Epithelial cell of umbilical artery (primary cell): ENCODE measurements around the gene MIEF1. TPM values are rescaled to one million over a fixed set of nuclear protein-coding genes. Genes with fewer than 3 reads are reported as not detected.

Source experiments
- total RNA-seq: library from RNA; depleted of rRNA; stranded (reverse); fragments of >200 nt; gene quantifications from 2 replicates; pipeline ENCODE4 v1.2.3, GENCODE V29; 2014

MIEF1 gene
- 20.8 and 21.1 TPM in 2 replicates for total RNA-seq

GRCh38 chr22:39502109-39502788 lies at the start of gene MIEF1:
Gene MIEF1 (plus strand): TSS chr22:39502290. CDS start chr22:39511295, 9,005 bp downstream.

GRCh38 chr22:39456522-39457197 lies 45.4 kb upstream of the MIEF1 start, which contains the start of gene MGAT3:
Gene MGAT3 (plus strand): TSS chr22:39457012. CDS start chr22:39487348, 30,336 bp downstream.

GRCh38 chr22:39520226-39521105 lies 18.4 kb downstream of the MIEF1 start, which contains the start of gene ATF4:
Gene ATF4 (plus strand): TSS chr22:39520562. CDS start chr22:39521446, 884 bp downstream.

GRCh38 chr22:39532215-39533073 lies 30.4 kb downstream of the MIEF1 start, which contains the start of gene RPS19BP1:
Gene RPS19BP1 (minus strand): TSS chr22:39532748. CDS start chr22:39532738, 10 bp downstream.

Other genes starting within 250 kb of the MIEF1 start
- gene RPL3, start 182.7 kb upstream of the MIEF1 start, total RNA-seq: 1,675 and 4,052 TPM in 2 replicates
- gene SYNGR1, start 152.3 kb upstream of the MIEF1 start, total RNA-seq: 1.8 and 2.6 TPM in 2 replicates
- gene TAB1, start 102.5 kb upstream of the MIEF1 start, total RNA-seq: 10.1 and 13.5 TPM in 2 replicates
- gene MGAT3, start 45.3 kb upstream of the MIEF1 start, total RNA-seq: under 0.01 TPM in 1 of 2 replicates, not detected in the other
- gene ATF4, start 18.3 kb downstream of the MIEF1 start, total RNA-seq: 183 and 249 TPM in 2 replicates
- 47.6 and 78.6 TPM in 2 replicates for gene RPS19BP1, start 30.5 kb downstream of the MIEF1 start, total RNA-seq
- not detected in 2 replicates for gene CACNA1I, start 68.5 kb downstream of the MIEF1 start, total RNA-seq